NCI-H1930 (cell line): ENCODE data around the gene SYNCRIP.
"Not testable (repeated sequence)": the region's sequence is repeated elsewhere in the genome, so short reads cannot be mapped to it uniquely, and the experiment has no call there.

Experiments used
- DNase-seq, 2 experiments: peaks; one replicate each; lab custom pipeline; 2025; lab: John Stamatoyannopoulos, UW

Gene SYNCRIP

DNA sequence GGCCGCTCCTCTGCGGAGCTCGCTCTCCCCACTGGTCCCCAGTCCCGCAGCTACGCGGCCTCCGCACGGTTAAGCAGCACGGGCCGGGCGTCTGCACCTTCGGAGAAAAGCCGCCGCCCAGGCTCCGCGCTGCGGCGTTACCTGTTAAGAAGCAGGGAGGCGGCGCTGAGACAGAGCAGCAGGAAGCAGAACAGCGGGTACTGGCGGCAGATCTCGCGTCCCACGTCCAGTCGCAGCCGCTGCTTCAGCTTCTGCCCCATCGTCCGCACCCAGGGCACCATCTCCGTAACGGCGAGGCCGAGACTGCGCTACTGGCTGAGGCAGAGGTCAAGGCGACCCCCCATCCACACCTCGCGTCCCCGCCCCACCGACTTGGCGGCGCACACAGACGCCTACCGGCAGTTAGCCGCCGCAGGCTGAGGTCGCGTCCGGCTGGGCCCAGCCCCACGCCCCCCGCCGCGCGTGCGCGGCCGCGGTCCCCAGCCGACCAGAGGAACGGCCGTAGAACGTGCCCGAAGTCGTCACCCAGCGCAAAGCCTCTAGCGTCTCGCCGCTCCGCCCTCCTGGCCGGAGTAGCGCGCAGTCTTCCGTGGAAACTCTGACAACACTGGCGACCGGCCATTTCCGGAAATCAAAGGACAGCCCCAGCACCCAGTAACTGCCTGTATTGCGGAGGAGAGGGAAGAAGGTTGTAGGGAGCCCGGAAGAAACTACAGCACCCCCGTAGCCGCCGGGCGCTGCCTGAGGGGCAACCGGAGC is 49.1 kb downstream of the SYNCRIP start, which contains the start of gene SNX14:
SNX14 (minus strand) TSS at position 421 of the 759 bp plus-strand sequence; CDS start at position 281, 140 bp downstream.
- peak; percentile 65 to 72 for DNase-seq

DNA sequence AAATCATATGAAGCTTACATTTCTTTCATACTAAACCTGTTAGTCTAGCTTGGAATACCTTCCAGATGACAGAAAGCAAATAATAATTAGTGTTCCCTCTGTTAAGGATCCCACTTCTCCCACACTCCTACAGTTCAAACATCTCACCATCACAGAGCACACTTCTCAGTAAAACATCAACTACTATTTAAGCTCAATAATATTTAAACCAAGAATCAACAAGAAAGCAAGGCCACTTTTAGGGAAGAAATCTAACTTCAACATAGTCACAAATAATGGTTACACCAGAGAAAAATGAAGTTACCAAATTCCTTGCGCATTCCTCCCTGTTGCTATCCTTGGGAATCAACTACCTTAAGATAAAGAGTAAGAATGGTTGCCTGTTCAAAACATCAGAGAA is 50.7 kb downstream of the SYNCRIP start:
- DNase-seq = no peak

DNA sequence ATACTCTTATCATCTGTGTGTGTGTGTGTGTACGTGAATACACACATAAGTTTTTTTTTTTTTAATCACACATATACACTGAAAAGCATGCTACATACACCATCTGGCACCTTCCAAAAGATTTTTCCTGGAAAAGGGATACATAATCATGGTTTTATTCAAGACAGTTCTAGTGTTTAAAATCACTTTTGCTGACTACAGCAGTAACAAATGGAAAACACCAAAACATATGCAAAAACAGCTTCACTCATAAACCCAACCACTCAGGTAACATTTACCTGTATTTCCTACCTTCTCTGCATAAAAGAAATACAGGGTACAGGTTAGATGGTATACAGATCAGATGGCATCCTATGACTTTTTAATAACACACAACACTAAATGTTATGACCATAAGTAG is 51.5 kb downstream of the SYNCRIP start:
- DNase-seq = no peak

DNA sequence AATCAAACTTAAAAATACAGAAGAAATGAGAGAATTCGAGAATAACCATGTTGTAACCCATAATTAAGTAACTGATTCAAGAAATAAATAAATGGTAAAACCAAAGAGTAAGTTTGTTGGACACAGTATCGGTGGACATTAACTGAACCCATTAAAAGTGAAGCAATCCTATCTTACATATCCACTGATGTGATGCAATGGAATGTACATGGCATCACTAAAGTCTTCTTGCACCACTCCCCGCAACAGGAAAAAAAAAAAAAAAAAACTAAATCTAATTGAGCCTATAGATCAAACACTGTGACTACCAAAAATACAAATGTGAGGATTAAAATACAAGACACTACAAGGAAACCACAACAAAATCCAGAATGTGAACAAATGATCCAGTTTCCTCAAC is 56.9 kb downstream of the SYNCRIP start:
- DNase-seq = no peak

DNA sequence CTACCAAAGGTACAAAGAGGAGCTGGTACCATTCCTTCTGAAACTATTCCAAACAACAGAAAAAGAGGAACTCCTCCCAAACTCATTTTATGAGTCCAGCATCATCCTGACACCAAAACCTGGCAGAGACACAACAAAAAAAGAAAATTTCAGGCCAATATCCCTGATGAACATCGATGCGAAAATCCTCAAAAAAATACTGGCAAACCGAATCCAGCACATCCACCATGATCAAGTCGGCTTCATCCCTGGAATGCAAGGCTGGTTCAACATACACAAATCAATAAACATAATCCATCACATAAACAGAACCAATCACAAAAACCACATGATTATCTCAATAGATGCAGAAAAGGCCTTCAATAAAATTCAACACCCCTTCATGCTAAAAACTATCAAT is 59.9 kb downstream of the SYNCRIP start:
- not testable (repeated sequence) for DNase-seq

DNA sequence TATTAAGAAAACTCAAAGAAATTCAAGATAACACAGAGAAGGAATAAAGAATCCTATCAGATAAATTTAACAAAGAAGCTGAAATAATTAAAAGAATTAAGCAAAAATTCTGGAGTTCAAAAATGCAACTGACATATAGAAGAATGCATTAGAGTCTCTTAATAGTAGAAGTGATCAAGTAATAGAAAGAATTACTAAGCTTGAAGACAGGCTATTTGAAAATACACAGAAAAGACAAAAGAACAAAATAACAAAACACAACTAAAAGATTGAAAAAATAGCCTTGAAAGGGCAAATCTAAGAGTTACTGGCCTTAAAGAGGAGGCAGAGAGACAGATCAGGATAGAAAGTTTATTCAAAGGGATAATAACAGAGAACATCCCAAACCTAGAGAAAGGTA is 61.1 kb downstream of the SYNCRIP start:
- DNase-seq = no peak

DNA sequence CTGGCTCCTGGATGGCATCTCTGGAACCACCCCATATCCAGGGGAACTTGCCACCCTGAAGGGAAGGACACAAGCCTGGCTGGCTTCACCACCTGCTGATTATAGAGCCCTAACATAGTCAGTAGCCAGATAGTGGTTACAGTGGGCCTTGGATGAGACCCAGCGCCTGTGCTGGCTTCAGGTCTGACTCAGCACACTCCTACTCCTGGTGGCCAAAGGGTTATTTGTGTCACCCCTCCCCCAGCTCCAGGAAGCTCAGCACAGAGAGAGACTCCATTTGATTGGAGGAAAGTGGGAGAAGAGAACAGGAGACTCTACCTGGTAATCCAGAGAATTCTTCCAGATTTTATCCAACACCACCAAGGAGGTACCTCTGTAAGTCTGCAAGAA is 61.8 kb downstream of the SYNCRIP start:
- DNase-seq = no peak

DNA sequence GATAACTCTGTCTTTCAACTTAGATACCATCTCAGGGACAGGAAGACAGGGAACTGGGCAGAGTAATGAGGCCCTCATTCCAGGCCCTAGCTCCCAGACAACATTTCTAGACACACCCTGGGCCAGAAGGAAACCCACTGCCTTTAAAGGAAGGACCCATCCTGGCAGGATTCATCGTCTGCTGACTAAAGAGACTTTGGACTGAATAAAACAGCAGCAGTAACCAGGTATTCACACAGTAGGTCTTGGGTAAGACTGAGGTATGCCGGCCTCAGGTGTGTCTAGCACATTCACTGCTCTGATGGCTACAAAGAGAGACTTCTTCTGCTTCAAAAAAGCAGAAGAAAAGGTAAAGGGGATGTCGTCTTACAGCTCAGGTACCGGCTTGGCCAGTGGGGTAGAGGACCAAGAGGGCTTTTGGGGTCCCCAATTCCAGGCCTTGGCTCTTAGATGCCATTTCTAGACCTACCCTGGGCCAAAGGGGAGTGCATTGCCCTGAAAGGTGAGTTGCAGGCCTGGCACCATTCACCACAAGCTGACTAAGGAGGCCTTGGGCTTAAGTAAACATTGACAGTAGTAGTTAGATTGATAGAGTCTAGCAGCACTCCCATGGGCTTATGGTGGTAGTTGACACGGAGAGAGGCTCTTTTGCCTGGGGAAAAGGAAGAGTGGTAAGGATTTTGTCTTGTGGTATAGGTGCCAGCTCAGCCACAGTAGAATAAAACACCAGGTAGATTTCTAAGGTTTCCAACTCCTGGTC is 62.4 kb downstream of the SYNCRIP start:
- DNase-seq = no peak

DNA sequence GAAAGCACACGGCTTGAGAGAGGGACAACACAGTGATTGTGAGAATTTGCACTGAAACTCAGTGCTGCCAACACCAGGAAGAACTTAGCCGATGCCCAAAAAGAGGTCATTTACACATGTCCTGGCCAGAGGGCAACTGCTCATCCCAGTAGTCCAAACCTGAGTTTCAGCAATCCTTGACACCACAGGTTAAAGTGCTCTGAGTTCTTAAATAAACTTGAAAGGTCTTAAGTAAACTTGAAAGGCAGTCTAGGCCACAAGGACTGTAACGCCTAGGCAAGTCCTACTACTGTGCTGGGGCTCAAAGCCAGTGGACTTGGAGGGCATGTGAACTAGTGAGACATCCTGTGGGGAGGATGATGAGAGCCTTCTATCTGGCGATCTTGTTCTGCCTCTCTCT is 63.1 kb downstream of the SYNCRIP start:
- DNase-seq = no peak

DNA sequence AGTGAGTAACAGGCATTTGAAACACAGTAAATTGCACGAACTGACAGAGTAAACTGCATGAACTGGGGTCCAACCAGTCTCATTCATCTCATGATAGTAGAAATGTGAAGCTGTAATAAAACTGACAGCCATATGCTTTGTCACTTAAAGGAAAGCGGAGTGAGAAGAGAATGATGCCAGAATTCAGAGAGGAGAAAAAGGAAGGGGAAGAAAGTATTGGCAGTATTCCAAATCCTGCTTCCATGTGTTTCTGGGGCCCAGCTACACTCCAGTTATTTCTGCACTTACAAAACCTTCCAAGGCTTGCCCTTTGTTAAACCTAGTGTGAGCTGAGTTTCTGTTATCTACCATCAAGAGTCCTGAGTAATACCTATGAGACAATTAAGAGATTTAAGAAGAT is 66.2 kb downstream of the SYNCRIP start:
- no peak for DNase-seq

DNA sequence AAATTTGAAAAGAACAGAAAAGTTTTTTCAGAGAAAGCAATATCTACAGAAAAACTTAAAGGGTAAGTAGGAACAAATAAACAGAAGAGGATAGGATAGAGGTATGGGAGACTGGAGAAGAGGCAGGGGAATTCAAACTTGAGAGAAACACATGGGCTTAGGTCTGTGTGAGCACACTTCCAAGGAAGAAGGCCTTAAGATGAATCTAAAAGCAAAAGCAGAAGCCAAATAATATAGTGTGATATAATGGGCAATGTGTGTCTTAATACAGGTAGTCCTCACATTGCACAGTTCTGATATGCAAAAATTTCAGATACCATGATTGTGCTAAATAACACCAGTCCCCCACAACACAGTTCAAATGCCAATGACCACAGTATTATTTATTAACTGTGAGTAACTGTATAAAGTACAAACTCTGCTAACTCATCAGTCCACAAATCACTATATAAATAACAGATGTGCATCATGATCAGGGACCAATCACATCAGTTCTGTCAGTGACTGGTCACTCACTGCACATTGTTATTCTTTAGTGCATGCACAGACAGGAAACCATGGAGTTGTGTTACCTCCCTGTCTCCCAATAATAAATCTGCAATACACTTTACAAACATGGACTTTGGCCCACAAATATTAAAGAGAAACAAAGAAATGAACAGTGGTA is 67.6 kb downstream of the SYNCRIP start:
- no peak for DNase-seq

DNA sequence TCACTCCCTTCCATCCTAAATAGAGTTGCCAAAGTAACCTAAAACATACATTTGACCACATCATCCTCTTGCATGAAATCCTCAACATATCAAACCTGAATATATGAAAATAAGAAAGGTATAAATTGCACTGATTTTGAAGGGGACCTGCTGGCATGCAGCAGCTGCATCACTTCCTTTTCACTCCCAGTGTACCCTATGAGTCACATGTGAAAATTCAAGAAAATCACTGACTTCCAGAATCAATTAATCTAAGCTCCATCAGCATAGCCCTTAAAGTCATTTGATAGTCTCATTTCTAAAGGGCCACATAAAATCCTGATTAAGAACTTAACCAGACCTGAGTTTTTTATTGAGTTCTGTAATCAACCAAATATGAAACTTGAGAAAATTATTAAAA is 73.4 kb downstream of the SYNCRIP start:
- no peak for DNase-seq

DNA sequence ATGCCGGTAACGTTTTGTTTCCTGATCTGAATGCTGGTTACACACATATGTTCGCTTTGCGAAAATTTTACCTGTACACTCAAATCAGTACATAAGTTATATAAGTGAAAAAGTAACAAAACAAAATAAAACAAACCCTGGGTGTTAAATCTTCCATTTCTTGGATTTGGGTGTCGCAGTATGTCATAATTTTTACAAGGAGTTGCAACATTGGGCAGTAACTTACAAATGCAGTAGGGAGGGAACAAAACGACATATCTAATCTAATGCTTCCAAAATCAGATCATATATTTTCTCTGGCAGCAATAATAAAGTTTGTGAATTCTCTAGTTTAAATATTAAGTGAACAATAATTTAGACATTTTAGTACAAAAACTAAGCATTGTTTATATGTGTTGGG is 74.3 kb downstream of the SYNCRIP start:
- DNase-seq = no peak

DNA sequence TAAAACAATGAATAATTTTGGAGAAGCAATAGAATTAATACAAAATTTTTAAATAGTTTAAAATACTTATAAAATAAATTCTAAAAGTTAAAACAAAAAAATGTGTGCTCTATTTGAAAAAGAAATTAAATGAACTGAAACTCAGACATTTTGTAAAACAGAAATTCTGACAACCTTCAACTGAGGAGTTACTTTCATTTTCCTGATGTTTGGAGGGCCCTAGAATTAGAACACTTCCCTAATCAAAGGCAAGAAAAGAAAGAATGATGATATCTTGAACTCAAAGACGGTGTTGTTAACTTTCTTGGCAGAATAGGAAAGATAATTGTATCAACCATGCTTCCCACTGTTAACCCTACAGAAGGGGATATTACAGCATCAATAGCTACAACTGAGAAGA is 77.0 kb downstream of the SYNCRIP start:
- no peak for DNase-seq

DNA sequence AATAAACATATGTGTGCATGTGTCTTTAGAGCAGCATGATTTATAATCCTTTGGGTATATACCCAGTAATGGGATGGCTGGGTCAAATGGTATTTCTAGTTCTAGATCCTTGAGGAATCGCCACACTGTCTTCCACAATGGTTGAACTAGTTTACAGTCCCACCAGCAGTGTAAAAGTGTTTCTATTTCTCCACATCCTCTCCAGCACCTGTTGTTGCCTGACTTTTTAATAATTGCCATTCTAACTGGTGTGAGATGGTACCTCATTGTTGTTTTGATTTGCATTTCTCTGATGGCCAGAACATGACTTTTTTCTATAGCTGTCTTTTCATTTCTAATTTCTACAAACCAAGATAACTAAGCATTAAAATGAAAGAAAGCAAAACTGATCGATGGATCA is 78.5 kb downstream of the SYNCRIP start:
- DNase-seq = not testable (repeated sequence)
